HG03060 (cell line): Measurements from ENCODE around the gene ANO9.
"Not testable (repeated sequence)": the region's sequence is repeated elsewhere in the genome, so short reads cannot be mapped to it uniquely, and the experiment has no call there.

ENCODE experiments used
- ATAC-seq: cut with Tn5 transposase; IDR thresholded peaks from one replicate; pipeline ENCODE4 v1.9.1; 2021; ENCODE audit warnings: low read depth, moderate number of reproducible peaks; ENCODE audit not compliant: unreplicated experiment

The ANO9 gene

DNA sequence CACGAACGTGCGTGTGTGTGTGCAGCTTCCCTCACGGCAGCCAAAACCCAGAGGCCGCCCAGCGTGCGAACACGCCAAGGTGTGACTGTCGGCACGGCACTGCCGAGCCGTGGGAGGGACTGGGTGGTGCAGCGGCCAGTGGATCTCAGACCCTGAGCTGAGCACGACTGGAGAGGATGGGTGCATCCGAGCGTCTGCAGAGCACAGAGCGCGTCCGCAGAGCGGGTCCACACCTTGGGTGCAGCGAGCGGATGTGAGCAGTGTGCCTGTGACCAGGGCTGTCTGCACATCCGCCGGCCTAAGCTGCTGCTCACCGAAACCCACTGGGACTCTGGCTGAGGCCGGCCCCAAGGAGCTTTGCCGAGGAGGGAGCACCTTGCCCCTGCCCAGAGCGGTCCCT lies 31.0 kb upstream of the ANO9 start:
- ATAC-seq, result no peak

GRCh38 chr11:472272-472671 lies 30.5 kb upstream of the ANO9 start:
- no peak for ATAC-seq

GRCh38 chr11:471468-472145 lies 29.8 kb upstream of the ANO9 start:
- ATAC-seq, result no peak

- no peak for ATAC-seq
Measured at GRCh38 chr11:469684-470560, 28.1 kb upstream of the ANO9 start.

DNA sequence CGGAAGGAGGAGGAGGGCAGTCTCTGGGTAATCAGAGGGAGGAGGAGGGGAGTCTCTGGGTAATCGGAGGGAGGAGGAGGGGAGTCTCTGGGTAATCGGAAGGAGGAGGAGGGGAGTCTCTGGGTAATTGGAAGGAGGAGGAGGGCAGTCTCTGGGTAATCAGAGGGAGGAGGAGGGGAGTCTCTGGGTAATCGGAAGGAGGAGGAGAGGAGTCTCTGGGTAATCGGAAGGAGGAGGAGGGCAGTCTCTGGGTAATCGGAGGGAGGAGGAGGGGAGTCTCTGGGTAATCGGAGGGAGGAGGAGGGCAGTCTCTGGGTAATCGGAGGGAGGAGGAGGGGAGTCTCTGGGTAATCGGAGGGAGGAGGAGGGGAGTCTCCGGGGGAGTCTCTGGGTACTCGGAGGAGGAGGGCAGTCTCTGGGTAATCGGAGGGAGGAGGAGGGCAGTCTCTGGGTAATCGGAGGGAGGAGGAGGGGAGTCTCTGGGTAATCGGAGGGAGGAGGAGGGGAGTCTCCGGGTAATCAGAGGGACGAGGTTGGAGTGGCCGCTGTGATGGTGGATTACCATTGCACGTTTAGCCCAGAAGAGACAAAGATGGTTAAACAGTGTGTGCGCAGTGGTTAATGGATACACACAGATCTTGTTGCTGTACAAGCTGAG lies 27.3 kb upstream of the ANO9 start:
- not testable (repeated sequence) for ATAC-seq

GRCh38 chr11:468493-468892 lies 26.7 kb upstream of the ANO9 start:
- ATAC-seq, result no peak

DNA sequence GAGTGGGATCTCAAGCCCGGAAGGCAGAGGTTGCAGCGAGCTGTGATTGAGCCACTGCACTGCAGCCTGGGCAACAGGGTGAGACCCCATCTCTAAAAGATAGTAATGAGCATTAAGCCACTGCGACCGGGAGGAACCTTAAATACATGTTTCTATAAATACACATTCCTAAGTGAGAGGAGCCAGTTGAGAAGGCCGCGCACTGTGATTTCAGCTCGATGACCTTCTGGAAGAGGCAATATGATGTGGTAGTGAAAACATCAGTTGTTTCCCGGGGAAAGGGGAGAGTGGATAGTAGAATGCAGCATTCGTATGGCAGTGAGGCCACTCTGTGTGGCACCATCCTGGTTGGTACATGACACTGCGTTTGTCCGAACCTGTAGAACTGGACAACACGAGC lies 26.2 kb upstream of the ANO9 start:
- no peak for ATAC-seq

- ATAC-seq, result no peak
Measured at GRCh38 chr11:465896-466530, 24.2 kb upstream of the ANO9 start.

GRCh38 chr11:464316-464715 lies 22.5 kb upstream of the ANO9 start:
- no peak for ATAC-seq

GRCh38 chr11:462107-462890 lies 20.5 kb upstream of the ANO9 start:
- ATAC-seq, result no peak

- no peak for ATAC-seq
Measured at GRCh38 chr11:461626-462025, 19.8 kb upstream of the ANO9 start.

- no peak for ATAC-seq
Measured at GRCh38 chr11:460331-461199, 18.8 kb upstream of the ANO9 start.

DNA sequence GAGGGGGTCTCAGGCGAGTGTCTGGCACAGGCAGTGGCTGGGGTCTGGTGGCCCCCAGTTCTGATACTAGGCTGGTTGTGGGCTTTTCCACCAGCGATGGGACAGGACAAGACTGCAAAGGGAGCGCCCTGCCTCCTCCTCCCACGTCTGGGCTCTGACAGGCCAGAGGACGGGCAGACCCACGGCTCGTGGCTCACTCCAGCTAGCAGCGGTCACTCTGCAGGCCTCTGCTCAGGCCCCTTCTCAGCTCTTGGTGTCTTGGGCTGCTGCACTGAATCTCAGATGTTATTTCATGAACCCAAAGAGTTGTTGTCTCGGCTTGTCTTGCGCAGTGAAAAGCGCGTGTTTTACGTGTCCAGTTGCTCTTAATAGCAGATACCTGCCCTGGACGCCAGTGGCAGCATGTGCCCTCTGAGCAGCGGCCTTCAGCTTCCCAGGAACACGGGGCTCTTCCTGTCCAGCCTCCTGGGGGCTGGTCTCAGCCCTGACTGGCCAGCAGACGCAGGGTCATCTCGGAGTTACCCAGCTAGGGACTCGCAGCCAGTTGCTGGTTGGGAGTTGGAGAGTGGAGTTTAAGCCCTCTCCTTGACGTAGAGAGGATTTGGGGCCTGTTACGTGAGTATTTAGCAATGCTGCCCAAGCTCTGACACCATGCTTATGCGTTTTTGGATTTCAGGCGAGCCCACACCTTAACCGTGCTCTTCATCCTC lies 17.9 kb upstream of the ANO9 start:
- ATAC-seq, result no peak

DNA sequence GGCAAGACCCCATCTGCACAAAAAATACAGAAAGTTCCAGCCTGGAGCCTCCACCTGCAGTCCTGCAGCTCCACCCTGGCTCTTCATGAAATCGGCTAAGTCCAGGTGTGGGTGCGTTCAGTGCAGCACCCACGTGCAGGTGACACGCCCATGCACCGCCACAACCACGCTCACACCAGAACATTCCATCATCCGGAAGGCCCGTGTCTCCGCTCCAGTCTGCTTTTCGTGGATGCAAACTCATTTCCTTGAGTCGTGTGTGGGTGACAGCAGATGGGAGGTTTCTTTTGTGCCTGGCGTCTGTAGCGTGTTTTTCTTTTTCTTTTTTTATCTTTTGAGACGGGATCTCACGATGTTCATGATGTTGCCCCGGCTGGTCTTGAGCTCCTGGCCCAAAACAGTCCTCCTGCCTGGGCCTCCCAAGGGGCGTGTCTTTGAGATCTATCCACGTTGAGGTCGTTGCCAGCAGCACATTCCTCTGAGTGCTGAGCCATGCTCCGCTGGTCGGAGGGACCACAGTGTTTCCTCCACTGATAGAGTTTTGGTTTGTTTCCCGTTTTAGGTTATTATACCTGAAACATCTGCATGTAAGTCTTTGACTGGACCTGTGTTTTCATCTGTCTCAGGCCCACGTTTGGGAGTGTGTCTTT lies 15.4 kb upstream of the ANO9 start:
- no peak for ATAC-seq

DNA sequence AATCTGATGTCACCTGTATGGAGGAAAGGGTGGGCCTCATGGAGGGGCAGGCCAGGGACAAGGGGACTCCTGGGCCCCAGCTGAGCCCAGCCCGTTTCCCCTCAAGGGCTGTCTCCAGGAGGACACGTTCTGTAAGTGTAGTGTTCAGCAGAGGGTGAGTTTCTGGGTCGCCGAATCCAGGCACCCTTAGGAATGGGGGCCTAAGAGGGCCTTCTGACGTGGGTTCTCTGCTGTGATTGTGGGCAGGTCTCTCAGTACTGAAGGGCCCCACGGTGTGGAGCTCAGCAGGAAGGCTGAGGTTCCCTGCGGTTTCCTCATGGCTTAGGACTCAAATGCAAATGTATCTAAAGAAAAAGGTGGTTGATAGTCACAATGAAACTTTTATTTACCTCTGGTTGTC lies 14.7 kb upstream of the ANO9 start:
- ATAC-seq, result no peak

DNA sequence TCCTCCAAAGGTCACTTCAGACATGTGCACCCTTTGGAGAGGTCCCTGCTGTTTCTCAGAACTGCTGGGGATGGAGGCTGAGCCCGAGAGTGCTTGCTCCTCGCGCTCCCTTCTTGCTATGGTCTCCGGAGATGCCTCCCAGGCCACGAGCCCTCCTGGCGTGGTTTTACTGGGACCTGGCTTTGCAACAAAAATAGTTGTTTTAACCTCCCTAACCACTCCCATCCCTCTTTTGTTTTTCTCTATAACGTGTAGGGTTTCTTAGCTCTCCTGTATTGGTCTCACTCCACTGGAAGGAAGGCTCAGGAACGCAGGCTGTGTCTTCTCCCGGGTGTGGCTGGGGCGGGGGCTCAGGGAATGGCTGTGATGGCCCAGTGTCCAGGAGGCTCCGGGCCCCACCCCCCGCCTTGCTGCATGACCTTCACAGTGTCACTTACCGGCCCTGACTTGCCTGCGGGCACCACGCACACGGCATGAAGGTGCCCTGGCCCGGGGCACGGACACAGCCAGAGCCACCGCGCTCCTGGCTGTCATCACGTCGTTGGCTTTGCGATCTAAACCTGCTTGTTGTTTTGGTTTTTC lies 13.8 kb upstream of the ANO9 start:
- ATAC-seq, result no peak

- no peak for ATAC-seq
Measured at GRCh38 chr11:454801-455565, 13.2 kb upstream of the ANO9 start.
